GM12878 (cell line): ENCODE data around the gene DESI2.

Experiments
- CBFB ChIP-seq: IDR thresholded peaks from 2 replicates; pipeline ENCODE4 v1.6.1; 2016; ENCODE audit warnings: antibody characterized with exemption, low read depth
- EZH2 ChIP-seq: IDR thresholded peaks from 2 replicates; pipeline ENCODE4 v1.6.1; 2012; ENCODE audit warnings: low read depth, mild to moderate bottlenecking, control low read depth, inconsistent platforms, low read length, borderline replicate concordance; ENCODE audit not compliant: control insufficient read depth
- HCFC1 ChIP-seq: fragments of 150-350 bp; IDR thresholded peaks from 2 replicates; pipeline ENCODE4 v1.6.1; 2014; ENCODE audit warnings: low read length
- NR2C2 ChIP-seq: IDR thresholded peaks from 2 replicates; pipeline ENCODE4 v1.6.1; 2011; ENCODE audit warnings: borderline replicate concordance, low read depth; ENCODE audit not compliant: control insufficient read depth, insufficient read length
- PKNOX1 ChIP-seq: fragments of 450-650 bp; IDR thresholded peaks from 2 replicates; pipeline ENCODE4 v1.6.1; 2016; ENCODE audit warnings: mild to moderate bottlenecking
- POLR2A ChIP-seq: IDR thresholded peaks from 2 replicates; pipeline ENCODE4 v1.6.1; 2011; ENCODE audit warnings: low read depth, mild to moderate bottlenecking, low read length
- POLR2AphosphoS5 ChIP-seq: IDR thresholded peaks from 2 replicates; pipeline ENCODE4 v1.6.1; 2011; ENCODE audit warnings: mild to moderate bottlenecking, low read length, inconsistent platforms
- RAD21 ChIP-seq: IDR thresholded peaks from 2 replicates; pipeline ENCODE4 v1.6.1; 2011; ENCODE audit warnings: mild to moderate bottlenecking, low read depth, low read length, moderate library complexity; ENCODE audit not compliant: insufficient read depth
- REST ChIP-seq: IDR thresholded peaks from 2 replicates; pipeline ENCODE4 v1.6.1; 2012; ENCODE audit warnings: mild to moderate bottlenecking, low read depth, low read length
- RFX5 ChIP-seq: IDR thresholded peaks from 2 replicates; pipeline ENCODE4 v1.6.1; 2011; ENCODE audit warnings: low read depth, low read length, improper control_type of control experiment
- SMAD5 ChIP-seq: IDR thresholded peaks from 2 replicates; pipeline ENCODE4 v1.6.1; 2016; ENCODE audit warnings: antibody characterized with exemption, low read depth
- ZBTB40 ChIP-seq: fragments of 450-650 bp; IDR thresholded peaks from 2 replicates; pipeline ENCODE4 v1.6.1; 2016; ENCODE audit warnings: mild to moderate bottlenecking, moderate library complexity, borderline replicate concordance
- ZZZ3 ChIP-seq: IDR thresholded peaks from 2 replicates; pipeline ENCODE4 v1.6.1; 2011; ENCODE audit warnings: low read depth; ENCODE audit not compliant: control insufficient read depth, insufficient read length
- TF ChIP-seq, protein P1 (sequence below), 3 experiments: IDR thresholded peaks in 2 of 3; conservative IDR thresholded peaks in 1 of 3; 2 replicates each; pipeline ENCODE4 v1.5.1; 2011; ENCODE audit warnings: low read depth in 3 of 3, low read length in 3 of 3, mild to moderate bottlenecking in 3 of 3, control low read depth in 2 of 3, moderate library complexity in 2 of 3, inconsistent platforms in 1 of 3, mixed read lengths in 1 of 3; ENCODE audit not compliant: control insufficient read depth in 2 of 3, insufficient read depth in 1 of 3; ENCODE audit errors: extremely low read depth in 1 of 3

DNA sequence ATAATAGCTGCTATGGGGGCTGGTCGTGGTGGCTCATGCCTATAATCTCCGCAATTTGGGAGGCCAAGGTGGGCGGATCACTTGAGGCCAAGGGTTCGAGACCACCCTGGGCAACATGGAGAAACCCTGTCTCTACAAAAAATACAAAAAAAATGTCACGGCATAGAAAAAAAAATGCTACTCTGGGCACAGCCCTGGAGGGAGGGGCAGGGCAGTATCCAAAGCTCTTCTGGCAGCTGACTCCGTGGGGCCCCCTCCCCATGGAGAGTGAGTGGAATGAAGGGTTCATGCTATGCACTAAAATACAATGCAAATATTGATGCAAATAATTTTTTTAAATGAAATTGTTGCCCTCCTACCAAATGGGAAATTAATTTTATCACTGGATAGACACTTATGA is 78.7 kb downstream of the DESI2 start:
- TF ChIP-seq RFX5 (no peak), POLR2A (no peak), POLR2AphosphoS5 (no peak), RAD21 (no peak), PKNOX1 (no peak), ZBTB40 (no peak), REST (no peak), HCFC1 (no peak), ZZZ3 (no peak), SMAD5 (no peak), CBFB (no peak), NR2C2 (no peak), EZH2 (no peak)
- TF ChIP-seq, protein P1, sequence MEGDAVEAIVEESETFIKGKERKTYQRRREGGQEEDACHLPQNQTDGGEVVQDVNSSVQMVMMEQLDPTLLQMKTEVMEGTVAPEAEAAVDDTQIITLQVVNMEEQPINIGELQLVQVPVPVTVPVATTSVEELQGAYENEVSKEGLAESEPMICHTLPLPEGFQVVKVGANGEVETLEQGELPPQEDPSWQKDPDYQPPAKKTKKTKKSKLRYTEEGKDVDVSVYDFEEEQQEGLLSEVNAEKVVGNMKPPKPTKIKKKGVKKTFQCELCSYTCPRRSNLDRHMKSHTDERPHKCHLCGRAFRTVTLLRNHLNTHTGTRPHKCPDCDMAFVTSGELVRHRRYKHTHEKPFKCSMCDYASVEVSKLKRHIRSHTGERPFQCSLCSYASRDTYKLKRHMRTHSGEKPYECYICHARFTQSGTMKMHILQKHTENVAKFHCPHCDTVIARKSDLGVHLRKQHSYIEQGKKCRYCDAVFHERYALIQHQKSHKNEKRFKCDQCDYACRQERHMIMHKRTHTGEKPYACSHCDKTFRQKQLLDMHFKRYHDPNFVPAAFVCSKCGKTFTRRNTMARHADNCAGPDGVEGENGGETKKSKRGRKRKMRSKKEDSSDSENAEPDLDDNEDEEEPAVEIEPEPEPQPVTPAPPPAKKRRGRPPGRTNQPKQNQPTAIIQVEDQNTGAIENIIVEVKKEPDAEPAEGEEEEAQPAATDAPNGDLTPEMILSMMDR (IDR thresholded peaks at IDR 0.05 in 2 of 3, conservative IDR thresholded peaks at IDR 0.05 in 1 of 3; ENCODE audit: control insufficient read depth in 2 of 3, extremely low read depth in 1 of 3, insufficient read depth in 1 of 3, low read depth in 3 of 3, low read length in 3 of 3) = no peak
